ENCODE results near the gene GSTO1. TPM values are rescaled to one million over a fixed set of nuclear protein-coding genes. Genes with fewer than 3 reads are reported as not detected.
A peak's percentile ranks its signal among the peaks of the same experiment; 100 is the strongest.

The GSTO1 gene
- total and polyA plus RNA-seq, 9 of the 15 experiments (the other 6 are each of a cell fraction or from before 2014, with no cell fraction given): 136 to 592 (median 237) TPM

- no peak for TF ChIP-seq FOXJ2 (tag; IDR thresholded peaks at IDR 0.05)
- no peak for TF ChIP-seq THRAP3 (IDR thresholded peaks at IDR 0.05; ENCODE audit: borderline replicate concordance)
- TF ChIP-seq DMBX1 (CRISPR knock-in tag; IDR thresholded peaks at IDR 0.05; ENCODE audit: borderline replicate concordance): peak; percentile 58; the same call in 1 of the 2 replicates
- TF ChIP-seq ZNF592 (IDR thresholded peaks at IDR 0.05): peak; percentile 86
- no peak for TF ChIP-seq POLR2H (tag; IDR thresholded peaks at IDR 0.05; ENCODE audit: low read depth)
- no peak for TF ChIP-seq TRIM25 (IDR thresholded peaks at IDR 0.05; ENCODE audit: borderline replicate concordance)
- peak; percentile 57 for TF ChIP-seq NCOR1 (IDR thresholded peaks at IDR 0.05)
- TF ChIP-seq DPF2 (IDR thresholded peaks at IDR 0.05): peak; percentile 93
- peak; percentile 35; the same call in 1 of the 2 replicates for TF ChIP-seq NFIC (IDR thresholded peaks at IDR 0.05)
- TF ChIP-seq ZKSCAN8 (CRISPR knock-in tag; IDR thresholded peaks at IDR 0.05): 0 out of 2 replicates have a peak, but pooled peaks have one; percentile 44
- TF ChIP-seq PYGO2 (tag; IDR thresholded peaks at IDR 0.05): no peak
- no peak for TF ChIP-seq ZSCAN32 (CRISPR knock-in tag; IDR thresholded peaks at IDR 0.05)
- no peak for TF ChIP-seq MTA1 (IDR thresholded peaks at IDR 0.05; ENCODE audit: borderline replicate concordance)
- TF ChIP-seq MTA2 (IDR thresholded peaks at IDR 0.05; ENCODE audit: low read depth): peak; percentile 36
- no peak for TF ChIP-seq TARDBP (IDR thresholded peaks at IDR 0.05)
- 0 out of 2 replicates have a peak, but pooled peaks have one; percentile 35 for TF ChIP-seq SOX6 (IDR thresholded peaks at IDR 0.05)
- TF ChIP-seq CBFA2T2 (conservative IDR thresholded peaks at IDR 0.05): peak; percentile 62
- TF ChIP-seq ZNF384 (IDR thresholded peaks at IDR 0.05; ENCODE audit: low read depth, low read length): no peak
- no peak for TF ChIP-seq SNRNP70 (optimal IDR thresholded peaks at IDR 0.05; ENCODE audit: low read depth, low read length)
- peak; percentile 20; the same call in 1 of the 2 replicates for TF ChIP-seq GATA2 (CRISPR knock-in tag; IDR thresholded peaks at IDR 0.05)
- TF ChIP-seq PML (IDR thresholded peaks at IDR 0.05; ENCODE audit: low read length): peak; percentile 22; the same call in 1 of the 2 replicates
- TF ChIP-seq NELFE (IDR thresholded peaks at IDR 0.05; ENCODE audit: insufficient read depth, insufficient read length): no peak
- TF ChIP-seq L3MBTL2 (IDR thresholded peaks at IDR 0.05): peak; percentile 74
- TF ChIP-seq, protein P1, sequence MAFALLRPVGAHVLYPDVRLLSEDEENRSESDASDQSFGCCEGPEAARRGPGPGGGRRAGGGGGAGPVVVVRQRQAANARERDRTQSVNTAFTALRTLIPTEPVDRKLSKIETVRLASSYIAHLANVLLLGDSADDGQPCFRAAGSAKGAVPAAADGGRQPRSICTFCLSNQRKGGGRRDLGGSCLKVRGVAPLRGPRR (CRISPR knock-in tag; IDR thresholded peaks at IDR 0.05): no peak
These were observed 6.1 kb downstream of the GSTO1 start (continued) for GRCh38 chr10:104260775-104261115.
